Osteoblast (primary cell): ENCODE measurements around the gene EDDM3A. TPM values are rescaled to one million over a fixed set of nuclear protein-coding genes. Genes with fewer than 3 reads are reported as not detected.

Source experiments
- DNase-seq: peaks from one replicate; pipeline ENCODE4 v3.0.0; 2011; ENCODE audit warnings: low spot score, mixed read lengths; ENCODE audit not compliant: insufficient read length; ENCODE audit errors: missing footprints
- H2AFZ ChIP-seq: 2 replicates; pipeline ENCODE4 v1.6.0; 2011; ENCODE audit warnings: mild to moderate bottlenecking, low read length
- H3K27ac ChIP-seq: 2 replicates; pipeline ENCODE4 v1.5.1; 2011; ENCODE audit warnings: mild to moderate bottlenecking, low read depth, low read length, moderate library complexity
- H3K27me3 ChIP-seq: 2 replicates; pipeline ENCODE4 v1.6.0; 2012; ENCODE audit warnings: mild to moderate bottlenecking, control low read depth, inconsistent platforms, low read length, moderate library complexity; ENCODE audit not compliant: insufficient read depth
- H3K36me3 ChIP-seq: 2 replicates; pipeline ENCODE4 v1.5.1; 2011; ENCODE audit warnings: mild to moderate bottlenecking, low read length, control low read depth, moderate library complexity; ENCODE audit not compliant: insufficient read depth
- H3K4me1 ChIP-seq: 2 replicates; pipeline ENCODE4 v1.5.1; 2011; ENCODE audit warnings: mild to moderate bottlenecking, low read length, control low read depth, moderate library complexity; ENCODE audit not compliant: insufficient read depth
- H3K4me2 ChIP-seq: 2 replicates; pipeline ENCODE4 v1.6.0; 2011; ENCODE audit warnings: mild to moderate bottlenecking, low read length; ENCODE audit not compliant: insufficient read depth
- H3K4me3 ChIP-seq: fragments of 200-600 bp; sonication (generic); 3 replicates; pipeline ENCODE4 v1.5.1; 2012; ENCODE audit warnings: mild to moderate bottlenecking, low read length, inconsistent platforms; ENCODE audit not compliant: insufficient read depth
- H3K79me2 ChIP-seq: 2 replicates; pipeline ENCODE4 v1.6.0; 2012; ENCODE audit warnings: mild to moderate bottlenecking, low read length, control low read depth, inconsistent platforms; ENCODE audit not compliant: insufficient read depth
- H3K9me3 ChIP-seq: 2 replicates; pipeline ENCODE4 v1.5.1; 2011; ENCODE audit warnings: low read depth, low read length, control low read depth
- H4K20me1 ChIP-seq: 2 replicates; pipeline ENCODE4 v1.6.0; 2012; ENCODE audit warnings: mild to moderate bottlenecking, low read length, control low read depth; ENCODE audit not compliant: insufficient read depth
- total RNA-seq: library from RNA; depleted of rRNA; stranded (reverse); fragments of >200 nt; gene quantifications from 2 replicates; pipeline ENCODE4 v1.2.3, GENCODE V29; 2012
- TF ChIP-seq, protein P1 (sequence below): IDR thresholded peaks from 2 replicates; pipeline ENCODE4 v1.5.1; 2011; ENCODE audit warnings: mild to moderate bottlenecking, low read depth, low read length, moderate library complexity; ENCODE audit errors: extremely low read depth

Gene EDDM3A
- total RNA-seq, 1 donor = not detected

GRCh38 chr14:20772650-20773049 lies 27.0 kb downstream of the EDDM3A start:
- TF ChIP-seq, protein P1, sequence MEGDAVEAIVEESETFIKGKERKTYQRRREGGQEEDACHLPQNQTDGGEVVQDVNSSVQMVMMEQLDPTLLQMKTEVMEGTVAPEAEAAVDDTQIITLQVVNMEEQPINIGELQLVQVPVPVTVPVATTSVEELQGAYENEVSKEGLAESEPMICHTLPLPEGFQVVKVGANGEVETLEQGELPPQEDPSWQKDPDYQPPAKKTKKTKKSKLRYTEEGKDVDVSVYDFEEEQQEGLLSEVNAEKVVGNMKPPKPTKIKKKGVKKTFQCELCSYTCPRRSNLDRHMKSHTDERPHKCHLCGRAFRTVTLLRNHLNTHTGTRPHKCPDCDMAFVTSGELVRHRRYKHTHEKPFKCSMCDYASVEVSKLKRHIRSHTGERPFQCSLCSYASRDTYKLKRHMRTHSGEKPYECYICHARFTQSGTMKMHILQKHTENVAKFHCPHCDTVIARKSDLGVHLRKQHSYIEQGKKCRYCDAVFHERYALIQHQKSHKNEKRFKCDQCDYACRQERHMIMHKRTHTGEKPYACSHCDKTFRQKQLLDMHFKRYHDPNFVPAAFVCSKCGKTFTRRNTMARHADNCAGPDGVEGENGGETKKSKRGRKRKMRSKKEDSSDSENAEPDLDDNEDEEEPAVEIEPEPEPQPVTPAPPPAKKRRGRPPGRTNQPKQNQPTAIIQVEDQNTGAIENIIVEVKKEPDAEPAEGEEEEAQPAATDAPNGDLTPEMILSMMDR = no peak
- no peaks in the 10 kb centered on the region for H3K4me1 ChIP-seq
- no peak overlapping the region for H2AFZ ChIP-seq
- H3K79me2 ChIP-seq = no peaks in the 10 kb centered on the region
- no peaks in the 10 kb centered on the region for H3K27me3 ChIP-seq
- no peaks in the 10 kb centered on the region for H4K20me1 ChIP-seq
- no peak for DNase-seq
- no peaks in the 10 kb centered on the region for H3K36me3 ChIP-seq
- no peak overlapping the region for H3K4me2 ChIP-seq
- H3K4me3 ChIP-seq = no peak overlapping the region
- H3K9me3 ChIP-seq = no peaks in the 10 kb centered on the region
- H3K27ac ChIP-seq = no peak overlapping the region

DNA sequence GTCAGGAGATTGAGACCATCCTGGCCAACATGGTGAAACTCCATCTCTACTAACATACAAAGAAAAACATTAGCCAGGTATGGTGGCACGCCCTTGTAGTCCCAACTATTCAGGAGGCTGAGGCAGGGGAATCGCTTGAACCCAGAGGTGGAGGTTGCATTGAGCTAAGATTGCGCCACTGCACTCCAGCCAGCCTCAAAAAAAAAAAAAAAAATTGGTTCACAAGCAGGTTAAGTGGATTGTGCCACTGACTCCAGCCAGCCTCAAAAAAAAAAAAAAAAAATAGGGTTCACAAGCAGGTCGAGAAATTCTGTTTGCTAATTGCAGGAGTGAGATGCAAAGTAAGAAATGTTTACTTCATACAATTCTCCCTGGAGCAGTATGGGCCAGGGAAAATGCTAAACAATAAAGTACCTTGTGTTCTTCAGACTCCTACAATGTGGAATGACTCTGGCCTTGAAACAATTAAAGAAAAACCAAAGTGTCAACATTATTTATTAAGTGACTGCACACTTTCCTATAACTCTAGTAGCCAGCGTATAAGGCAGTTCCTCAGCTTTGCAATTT lies 28.7 kb downstream of the EDDM3A start:
- no peak overlapping the region for H2AFZ ChIP-seq
- H3K4me2 ChIP-seq = no peak overlapping the region
- no peaks in the 10 kb centered on the region for H3K36me3 ChIP-seq
- H3K27me3 ChIP-seq = no peaks in the 10 kb centered on the region
- H3K79me2 ChIP-seq = no peaks in the 10 kb centered on the region
- H3K9me3 ChIP-seq = no peaks in the 10 kb centered on the region
- no peak for DNase-seq
- no peaks in the 10 kb centered on the region for H4K20me1 ChIP-seq
- no peak overlapping the region for H3K27ac ChIP-seq
- no peak overlapping the region for H3K4me3 ChIP-seq
- H3K4me1 ChIP-seq = no peaks in the 10 kb centered on the region
- TF ChIP-seq, protein P1 = no peak

DNA sequence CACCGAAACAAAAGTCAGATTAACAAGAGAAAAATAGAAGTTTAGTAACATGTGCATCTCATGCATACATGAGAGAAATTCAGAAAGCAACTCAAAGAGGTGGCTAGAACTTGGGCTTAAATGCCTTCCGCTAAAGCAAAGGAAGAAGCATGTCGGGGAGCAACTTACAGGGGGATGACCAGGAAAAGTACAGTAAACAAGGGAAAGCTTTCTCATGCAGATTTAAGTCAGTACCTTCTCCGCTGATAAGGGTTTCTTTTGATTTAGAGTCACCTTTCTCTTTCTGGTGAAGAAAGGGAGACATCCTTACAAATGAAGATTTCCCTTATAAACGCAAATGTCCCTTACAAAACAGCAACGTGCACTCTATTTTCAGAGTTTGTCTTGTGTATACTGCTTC lies 29.4 kb downstream of the EDDM3A start:
- Histone ChIP-seq H3K9me3 (no peaks in the 10 kb centered on the region), H3K4me3 (no peak overlapping the region), H2AFZ (no peak overlapping the region), H3K4me1 (no peaks in the 10 kb centered on the region), H3K27me3 (no peaks in the 10 kb centered on the region), H3K79me2 (no peaks in the 10 kb centered on the region), H3K36me3 (no peaks in the 10 kb centered on the region), H3K4me2 (no peak overlapping the region), H4K20me1 (no peaks in the 10 kb centered on the region), H3K27ac (no peak overlapping the region)
- TF ChIP-seq, protein P1 = no peak
- no peak for DNase-seq

DNA sequence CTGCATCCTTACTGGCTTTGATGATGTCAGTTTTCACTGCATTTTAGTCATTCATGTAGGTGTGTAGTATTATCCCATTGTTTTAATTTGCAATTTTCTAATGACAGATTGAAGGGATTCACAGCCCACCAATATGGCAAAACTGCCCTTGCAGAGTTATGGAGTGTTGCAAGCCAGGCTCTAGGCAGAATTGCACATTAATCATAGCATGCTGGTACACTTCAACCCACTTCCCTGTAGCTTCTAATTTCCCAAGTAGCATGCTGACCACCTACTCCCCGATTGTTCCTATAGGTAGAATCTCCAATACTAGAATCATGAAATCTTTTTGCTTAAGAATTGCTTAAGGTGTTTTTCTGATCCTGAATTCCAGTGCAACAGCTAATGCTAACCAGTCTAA lies 30.2 kb downstream of the EDDM3A start:
- no peaks in the 10 kb centered on the region for H4K20me1 ChIP-seq
- H3K36me3 ChIP-seq = no peaks in the 10 kb centered on the region
- H3K4me3 ChIP-seq = no peak overlapping the region
- no peak overlapping the region for H3K27ac ChIP-seq
- TF ChIP-seq, protein P1 = no peak
- H3K27me3 ChIP-seq = no peaks in the 10 kb centered on the region
- no peak overlapping the region for H2AFZ ChIP-seq
- H3K9me3 ChIP-seq = no peaks in the 10 kb centered on the region
- no peaks in the 10 kb centered on the region for H3K79me2 ChIP-seq
- DNase-seq = no peak
- H3K4me2 ChIP-seq = no peak overlapping the region
- H3K4me1 ChIP-seq = no peaks in the 10 kb centered on the region
